ENCODE measurements around the gene PPP3R1. TPM values are rescaled to one million over a fixed set of nuclear protein-coding genes. Genes with fewer than 3 reads are reported as not detected.

Gene PPP3R1
- total RNA-seq, 2 experiments from 2014 or later, result 15.1 to 90.3 TPM

DNA sequence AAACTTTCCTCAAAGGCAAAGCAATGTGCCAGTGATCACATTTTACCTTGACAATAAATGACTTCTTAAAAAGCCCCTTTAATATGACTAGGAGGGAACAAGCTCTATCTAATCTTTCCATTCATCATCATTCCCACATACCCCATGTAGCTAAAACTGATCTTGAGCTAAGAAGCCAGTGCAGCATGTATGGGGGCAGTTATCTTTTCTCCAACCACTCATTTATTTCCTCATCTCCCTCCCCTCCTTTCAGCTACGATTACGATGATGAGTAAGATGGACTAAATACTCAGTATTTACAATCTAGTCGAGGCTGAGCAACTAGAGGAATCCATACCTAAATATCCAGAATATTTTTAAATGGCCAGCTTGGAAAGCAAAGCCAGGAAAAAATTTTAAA lies 59.2 kb downstream of the PPP3R1 start:
- no peak for DNase-seq (ENCODE audit: low spot score)
- TF ChIP-seq EZH2phosphoT487 (IDR thresholded peaks at IDR 0.05; ENCODE audit: borderline replicate concordance, low read depth, low read length), result no peak
- TF ChIP-seq, protein P1, sequence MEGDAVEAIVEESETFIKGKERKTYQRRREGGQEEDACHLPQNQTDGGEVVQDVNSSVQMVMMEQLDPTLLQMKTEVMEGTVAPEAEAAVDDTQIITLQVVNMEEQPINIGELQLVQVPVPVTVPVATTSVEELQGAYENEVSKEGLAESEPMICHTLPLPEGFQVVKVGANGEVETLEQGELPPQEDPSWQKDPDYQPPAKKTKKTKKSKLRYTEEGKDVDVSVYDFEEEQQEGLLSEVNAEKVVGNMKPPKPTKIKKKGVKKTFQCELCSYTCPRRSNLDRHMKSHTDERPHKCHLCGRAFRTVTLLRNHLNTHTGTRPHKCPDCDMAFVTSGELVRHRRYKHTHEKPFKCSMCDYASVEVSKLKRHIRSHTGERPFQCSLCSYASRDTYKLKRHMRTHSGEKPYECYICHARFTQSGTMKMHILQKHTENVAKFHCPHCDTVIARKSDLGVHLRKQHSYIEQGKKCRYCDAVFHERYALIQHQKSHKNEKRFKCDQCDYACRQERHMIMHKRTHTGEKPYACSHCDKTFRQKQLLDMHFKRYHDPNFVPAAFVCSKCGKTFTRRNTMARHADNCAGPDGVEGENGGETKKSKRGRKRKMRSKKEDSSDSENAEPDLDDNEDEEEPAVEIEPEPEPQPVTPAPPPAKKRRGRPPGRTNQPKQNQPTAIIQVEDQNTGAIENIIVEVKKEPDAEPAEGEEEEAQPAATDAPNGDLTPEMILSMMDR (conservative IDR thresholded peaks at IDR 0.05; ENCODE audit: low read length), result no peak
- intact Hi-C loops (cut with micrococcal nuclease; ENCODE audit: unreplicated experiment), result no loop called here
- peaks cover 48% of the 10 kb centered on the region for H4K20me1 ChIP-seq (ENCODE audit: insufficient read depth, low read length)
- peaks cover 16% of the 10 kb centered on the region for H3K4me1 ChIP-seq (ENCODE audit: insufficient read depth, low read length, poor library complexity, severe bottlenecking)
- BruUV-seq (replicated peaks), result no TSS peak
- H3K36me3 ChIP-seq (ENCODE audit: insufficient read depth, low read length), result peaks cover 14% of the 10 kb centered on the region; the same call in 1 of the 2 replicates
- H3K4me2 ChIP-seq (ENCODE audit: low read length), result no peak overlapping the region
- no peaks in the 10 kb centered on the region for H3K9me3 ChIP-seq (ENCODE audit: low read length)
- peaks cover 100% of the 10 kb centered on the region for H3K79me2 ChIP-seq (ENCODE audit: insufficient read depth, low read depth, low read length)
- ChIA-PET POLR2A (interaction anchor here (0.9 to 1.2 kb wide), 4 partner anchors 9 to 13 kb away, joined by 3 to 8 read pairs (median 4); no protein-coding TSS in a partner anchor), CTCF (ENCODE audit: unreplicated experiment) (no interaction called here)
- no peak overlapping the region for H2AFZ ChIP-seq (ENCODE audit: low read length)
- H3K27ac ChIP-seq (ENCODE audit: low read depth, low read length, poor library complexity, severe bottlenecking), result no peak overlapping the region
- H3K4me3 ChIP-seq (ENCODE audit: low read depth, low read length, poor library complexity, severe bottlenecking), result no peak overlapping the region
- H3K9me2 ChIP-seq (ENCODE audit: insufficient read depth, low read length), result no peaks in the 10 kb centered on the region

DNA sequence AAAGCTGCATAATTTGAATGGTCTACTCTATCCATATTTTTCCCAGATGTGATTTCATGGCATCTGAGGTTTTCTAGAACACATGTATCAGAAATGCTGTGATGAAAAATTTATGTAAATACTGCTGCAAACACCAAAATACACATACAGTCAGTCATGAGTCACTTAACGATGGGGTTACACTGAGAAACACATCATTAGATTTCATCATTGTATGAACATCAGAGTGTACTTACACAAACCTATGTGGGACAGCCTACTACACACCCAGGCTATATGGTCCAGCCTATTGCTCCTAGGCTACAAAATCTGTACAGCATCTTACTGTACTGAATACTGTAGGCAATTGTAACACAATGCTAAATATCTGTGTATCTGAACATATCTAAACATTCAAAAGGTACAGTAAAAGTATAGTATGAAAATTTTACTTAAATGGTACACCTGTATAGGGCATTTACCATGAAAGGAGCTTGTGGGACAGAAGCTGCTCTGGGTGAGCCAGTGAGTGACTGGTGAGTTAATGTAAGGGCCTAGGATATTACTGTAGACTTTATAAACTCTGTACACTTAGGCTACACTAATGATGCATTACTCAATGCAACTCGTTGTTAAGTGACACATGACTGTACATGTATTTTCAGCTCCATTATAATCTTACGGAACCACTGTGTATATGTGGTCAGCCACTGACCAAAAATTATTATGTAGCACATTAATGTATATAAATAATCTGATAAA lies 61.2 kb downstream of the PPP3R1 start:
- BruUV-seq (replicated peaks), result no TSS peak
- no peak overlapping the region for H3K4me2 ChIP-seq (ENCODE audit: low read length)
- DNase-seq (ENCODE audit: low spot score), result no peak
- H3K36me3 ChIP-seq (ENCODE audit: insufficient read depth, low read length), result peaks cover 21% of the 10 kb centered on the region; the same call in 1 of the 2 replicates
- H3K79me2 ChIP-seq (ENCODE audit: insufficient read depth, low read depth, low read length), result peaks cover 98% of the 10 kb centered on the region
- H3K4me1 ChIP-seq (ENCODE audit: insufficient read depth, low read length, poor library complexity, severe bottlenecking), result peaks cover 11% of the 10 kb centered on the region
- peaks cover 40% of the 10 kb centered on the region for H4K20me1 ChIP-seq (ENCODE audit: insufficient read depth, low read length)
- no peaks in the 10 kb centered on the region for H3K9me2 ChIP-seq (ENCODE audit: insufficient read depth, low read length)
- H3K4me3 ChIP-seq (ENCODE audit: low read depth, low read length, poor library complexity, severe bottlenecking), result no peak overlapping the region
- ChIA-PET POLR2A (interaction anchor here (0.6 to 0.8 kb wide), 2 partner anchors 12 to 26 kb away, joined by 3 to 4 read pairs; no protein-coding TSS in a partner anchor), CTCF (ENCODE audit: unreplicated experiment) (no interaction called here)
- no peaks in the 10 kb centered on the region for H3K9me3 ChIP-seq (ENCODE audit: low read length)
- H2AFZ ChIP-seq (ENCODE audit: low read length), result no peak overlapping the region
- intact Hi-C loops (cut with micrococcal nuclease; ENCODE audit: unreplicated experiment), result no loop called here
- TF ChIP-seq, protein P1 (conservative IDR thresholded peaks at IDR 0.05; ENCODE audit: low read length), result no peak
- TF ChIP-seq EZH2phosphoT487 (IDR thresholded peaks at IDR 0.05; ENCODE audit: borderline replicate concordance, low read depth, low read length), result no peak
- no peak overlapping the region for H3K27ac ChIP-seq (ENCODE audit: low read depth, low read length, poor library complexity, severe bottlenecking)
